ENCODE measurements around the gene TNFAIP8. TPM values are rescaled to one million over a fixed set of nuclear protein-coding genes. Genes with fewer than 3 reads are reported as not detected.
"Not testable (repeated sequence)": the region's sequence is repeated elsewhere in the genome, so short reads cannot be mapped to it uniquely, and the experiment has no call there.

TNFAIP8 gene
- total RNA-seq, 2 experiments from 2014 or later, result 141 to 142 TPM

DNA sequence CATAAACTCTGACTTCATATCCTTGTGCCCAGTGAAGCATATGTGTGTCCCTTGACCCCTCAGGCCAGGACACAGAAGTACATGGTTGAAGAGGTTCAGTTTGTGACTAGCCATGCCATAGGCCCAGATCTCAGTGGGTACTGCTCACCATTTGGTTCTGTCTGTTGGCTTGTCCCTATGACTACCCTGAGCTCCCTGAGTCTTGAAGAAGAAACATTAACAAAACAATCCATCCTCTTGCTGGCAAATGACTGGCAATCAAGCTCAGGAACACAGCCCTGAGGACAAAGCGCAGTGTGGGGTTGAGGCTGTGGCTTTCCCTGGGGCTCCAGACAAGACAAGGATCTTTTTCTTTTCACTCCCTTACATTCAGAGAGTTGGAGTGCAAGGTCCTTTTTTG is 46.3 kb downstream of the TNFAIP8 start:
- CTCF ChIA-PET, result interaction anchor here (1.1 to 7.1 kb wide), 5 partner anchors 9 to 414 kb away, joined by 3 to 62 read pairs (median 4); partner anchors contain the start of gene DTWD2
- no peak overlapping the region for H3K4me3 Mint-ChIP-seq
- DNase-seq, result no peak
- peaks cover 67% of the 10 kb centered on the region for H3K4me1 Mint-ChIP-seq (ENCODE audit: low read depth)
- no peaks in the 10 kb centered on the region for H3K27me3 Mint-ChIP-seq (ENCODE audit: low read depth)
- intact Hi-C loops (cut with micrococcal nuclease), result no loop called here
- no peaks in the 10 kb centered on the region for H3K9me3 Mint-ChIP-seq
- peak overlapping the region; percentile 11 for H3K27ac Mint-ChIP-seq
- peaks cover 8% of the 10 kb centered on the region for H3K36me3 Mint-ChIP-seq (ENCODE audit: low read depth)

DNA sequence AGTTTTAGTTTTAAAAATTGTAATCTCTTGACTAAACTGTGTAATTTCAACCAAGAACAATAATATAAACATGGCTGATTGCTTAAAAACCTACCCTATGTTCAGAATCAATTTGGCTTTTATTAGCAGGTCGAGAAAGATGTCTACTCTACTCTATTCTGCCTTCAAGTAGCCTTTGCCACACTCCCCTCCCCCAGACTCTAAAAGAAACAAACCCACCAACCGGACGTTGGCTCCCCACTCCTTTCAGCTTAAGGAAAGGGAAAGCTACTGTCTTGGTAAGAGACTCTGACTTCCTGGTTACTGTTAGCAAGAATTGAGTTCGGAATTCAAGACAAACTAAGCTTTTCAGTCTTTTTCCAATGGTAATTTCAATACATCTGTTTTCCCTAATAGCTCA is 46.7 kb downstream of the TNFAIP8 start:
- H3K4me1 Mint-ChIP-seq (ENCODE audit: low read depth), result peaks cover 62% of the 10 kb centered on the region
- no peaks in the 10 kb centered on the region for H3K27me3 Mint-ChIP-seq (ENCODE audit: low read depth)
- no peak for DNase-seq
- peaks cover 6% of the 10 kb centered on the region for H3K36me3 Mint-ChIP-seq (ENCODE audit: low read depth)
- no peak overlapping the region for H3K27ac Mint-ChIP-seq
- CTCF ChIA-PET, result interaction anchor here (1.2 to 7.1 kb wide), 3 partner anchors 9 to 415 kb away, joined by 4 to 62 read pairs (median 6); partner anchors contain the start of gene DTWD2
- no peaks in the 10 kb centered on the region for H3K9me3 Mint-ChIP-seq
- intact Hi-C loops (cut with micrococcal nuclease), result no loop called here
- no peak overlapping the region for H3K4me3 Mint-ChIP-seq

DNA sequence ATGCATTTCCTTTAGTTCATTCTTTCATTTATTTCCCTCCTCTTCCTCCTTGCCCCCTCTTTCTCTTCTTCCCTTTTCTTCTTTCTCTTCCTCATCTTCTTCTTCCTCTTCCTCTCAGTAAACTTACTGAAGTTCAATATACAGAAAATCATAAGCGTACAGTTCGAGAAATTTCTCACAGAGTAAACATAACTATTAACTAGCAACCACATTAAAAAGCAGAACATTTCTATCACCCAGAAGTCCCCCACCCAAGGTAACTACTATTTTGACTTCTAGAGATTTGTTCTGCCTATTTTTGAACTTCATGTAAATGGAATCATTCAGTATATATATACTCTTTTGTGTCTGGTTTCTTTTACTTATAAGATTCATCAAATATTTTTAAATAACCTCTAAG is 48.2 kb downstream of the TNFAIP8 start:
- peaks cover 49% of the 10 kb centered on the region for H3K4me1 Mint-ChIP-seq (ENCODE audit: low read depth)
- intact Hi-C loops (cut with micrococcal nuclease), result no loop called here
- no peaks in the 10 kb centered on the region for H3K9me3 Mint-ChIP-seq
- peaks cover 1% of the 10 kb centered on the region for H3K36me3 Mint-ChIP-seq (ENCODE audit: low read depth)
- no peak for DNase-seq
- CTCF ChIA-PET, result no interaction called here
- H3K27me3 Mint-ChIP-seq (ENCODE audit: low read depth), result no peaks in the 10 kb centered on the region
- no peak overlapping the region for H3K27ac Mint-ChIP-seq
- no peak overlapping the region for H3K4me3 Mint-ChIP-seq

DNA sequence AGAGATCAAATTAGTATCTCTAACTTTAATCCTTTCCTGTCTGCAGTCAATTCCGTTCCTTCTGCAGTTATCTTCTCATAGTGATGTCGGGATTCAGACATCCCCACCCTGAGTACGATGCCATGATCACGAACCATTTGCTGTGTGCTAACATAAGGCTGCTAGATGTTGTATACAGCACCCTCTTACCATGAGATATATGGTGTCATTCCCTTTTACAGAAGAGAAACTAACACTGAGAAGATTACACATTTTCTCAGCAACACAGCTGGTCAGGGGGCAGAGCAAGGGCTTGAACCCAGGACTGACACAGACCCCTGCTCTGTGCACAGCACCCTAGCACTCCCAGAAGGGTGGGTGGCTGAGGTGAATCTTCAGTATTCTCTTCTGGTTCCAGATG is 49.6 kb downstream of the TNFAIP8 start:
- H3K4me3 Mint-ChIP-seq, result no peak overlapping the region
- CTCF ChIA-PET, result interaction anchor here (0.7 to 2.5 kb wide), 3 partner anchors 47 to 166 kb away, joined by 3 to 6 read pairs (median 3); partner anchors contain the start of gene HSD17B4
- DNase-seq, result no peak
- no peaks in the 10 kb centered on the region for H3K36me3 Mint-ChIP-seq (ENCODE audit: low read depth)
- H3K27me3 Mint-ChIP-seq (ENCODE audit: low read depth), result no peaks in the 10 kb centered on the region
- intact Hi-C loops (cut with micrococcal nuclease), result no loop called here
- H3K4me1 Mint-ChIP-seq (ENCODE audit: low read depth), result peaks cover 49% of the 10 kb centered on the region
- H3K27ac Mint-ChIP-seq, result no peak overlapping the region
- no peaks in the 10 kb centered on the region for H3K9me3 Mint-ChIP-seq

DNA sequence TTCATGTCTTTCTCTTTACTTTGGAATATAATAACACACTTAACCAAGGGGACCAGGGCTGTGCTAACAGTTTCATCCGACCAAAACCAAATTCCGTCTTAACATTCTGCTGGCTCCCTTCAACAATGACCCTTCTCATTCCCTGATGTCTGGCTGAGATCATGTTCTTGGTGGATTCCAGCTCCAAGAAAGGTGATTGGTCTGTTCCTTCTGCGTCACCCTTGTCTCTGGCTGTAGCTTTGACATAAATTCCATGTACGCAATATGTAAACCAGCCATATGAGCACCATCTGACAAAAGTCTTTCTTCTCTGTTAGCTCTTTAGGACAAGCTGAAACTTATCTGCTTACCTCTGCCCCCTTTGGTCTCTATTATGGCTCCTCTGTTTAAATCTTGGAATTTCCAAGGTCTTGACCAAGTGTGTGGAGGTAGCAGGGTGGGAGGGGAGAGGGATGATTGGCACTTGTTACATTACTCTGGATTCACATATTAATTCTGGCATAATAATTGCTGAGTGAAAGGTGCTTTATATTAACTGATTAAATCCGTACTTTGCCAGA is 50.8 kb downstream of the TNFAIP8 start:
- no peaks in the 10 kb centered on the region for H3K9me3 Mint-ChIP-seq
- H3K36me3 Mint-ChIP-seq (ENCODE audit: low read depth), result no peaks in the 10 kb centered on the region
- no peaks in the 10 kb centered on the region for H3K27me3 Mint-ChIP-seq (ENCODE audit: low read depth)
- H3K27ac Mint-ChIP-seq, result no peak overlapping the region
- intact Hi-C loops (cut with micrococcal nuclease), result no loop called here
- H3K4me3 Mint-ChIP-seq, result no peak overlapping the region
- no peak for DNase-seq
- CTCF ChIA-PET, result interaction anchor here (1.0 to 2.5 kb wide), 2 partner anchors 91 to 139 kb away, joined by 5 to 6 read pairs; no protein-coding TSS in a partner anchor
- H3K4me1 Mint-ChIP-seq (ENCODE audit: low read depth), result peaks cover 55% of the 10 kb centered on the region

- Mint-ChIP-seq H3K4me3 (no peak overlapping the region), H3K27ac (peak overlapping the region; percentile 2), H3K27me3 (ENCODE audit: low read depth) (no peaks in the 10 kb centered on the region), H3K9me3 (no peaks in the 10 kb centered on the region), H3K36me3 (ENCODE audit: low read depth) (no peaks in the 10 kb centered on the region), H3K4me1 (ENCODE audit: low read depth) (peaks cover 45% of the 10 kb centered on the region)
- intact Hi-C loops (cut with micrococcal nuclease), result no loop called here
- CTCF ChIA-PET, result interaction anchor here (0.5 to 6.7 kb wide), 12 partner anchors 10 to 421 kb away, joined by 3 to 83 read pairs (median 5); partner anchors contain the start of gene DTWD2
- DNase-seq, result peak; percentile 45
Measured at GRCh38 chr5:119409235-119409815, 53.5 kb downstream of the TNFAIP8 start.

DNA sequence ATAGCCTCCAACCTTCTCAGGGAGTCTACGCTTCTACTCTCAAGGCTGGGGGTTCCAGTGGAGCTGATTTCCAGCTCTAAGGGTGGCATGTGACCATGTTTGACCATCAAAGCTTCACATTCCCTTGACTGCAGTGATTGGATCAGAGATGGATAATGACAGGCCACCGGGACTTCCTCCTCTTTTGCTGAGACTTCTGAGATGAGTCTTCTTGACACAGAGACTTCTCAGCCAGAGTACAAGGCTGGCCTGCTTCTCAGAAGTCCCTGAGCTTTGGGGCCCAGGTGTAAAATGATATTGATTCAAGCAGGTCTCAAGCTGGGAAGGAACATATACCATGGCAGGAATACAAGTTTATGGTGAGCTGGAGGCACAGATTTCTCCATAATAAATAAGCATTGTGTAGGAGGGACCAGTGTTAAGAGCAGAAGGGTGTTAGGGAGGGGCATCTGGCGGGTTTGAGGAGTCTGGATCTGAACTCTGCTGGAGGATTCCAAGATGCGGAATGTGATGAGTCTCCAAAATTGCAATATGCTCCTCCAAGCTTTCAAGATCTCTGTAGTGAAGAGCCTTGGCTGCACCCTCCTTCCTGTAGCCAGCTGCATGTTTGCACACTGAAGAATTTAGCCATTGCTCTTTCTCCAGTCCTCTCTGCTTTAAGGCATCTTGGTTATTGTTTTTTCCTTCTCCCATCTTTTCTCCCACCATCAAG is 54.8 kb downstream of the TNFAIP8 start:
- H3K36me3 Mint-ChIP-seq (ENCODE audit: low read depth), result no peaks in the 10 kb centered on the region
- no peaks in the 10 kb centered on the region for H3K27me3 Mint-ChIP-seq (ENCODE audit: low read depth)
- peaks cover 40% of the 10 kb centered on the region for H3K4me1 Mint-ChIP-seq (ENCODE audit: low read depth)
- intact Hi-C loops (cut with micrococcal nuclease), result loop anchor here (1.0 to 2.0 kb wide), 4 partner anchors 13 to 380 kb away; no protein-coding TSS in a partner anchor
- H3K9me3 Mint-ChIP-seq, result no peaks in the 10 kb centered on the region
- no peak overlapping the region for H3K27ac Mint-ChIP-seq
- no peak overlapping the region for H3K4me3 Mint-ChIP-seq
- peak; percentile 53 for DNase-seq
- CTCF ChIA-PET, result interaction anchor here (0.5 to 6.7 kb wide), 29 partner anchors 11 to 422 kb away, joined by 3 to 83 read pairs (median 4); partner anchors contain the start of genes DMXL1 and DTWD2

GRCh38 chr5:119411361-119412278 is 55.8 kb downstream of the TNFAIP8 start:
- H3K4me3 Mint-ChIP-seq, result peak overlapping the region; percentile 72
- no peaks in the 10 kb centered on the region for H3K27me3 Mint-ChIP-seq (ENCODE audit: low read depth)
- intact Hi-C loops (cut with micrococcal nuclease), result loop anchor here (1.0 to 2.0 kb wide), 8 partner anchors 41 to 423 kb away; partner anchors contain the start of genes DMXL1, DTWD2 and HSD17B4
- peaks cover 36% of the 10 kb centered on the region for H3K4me1 Mint-ChIP-seq (ENCODE audit: low read depth)
- H3K36me3 Mint-ChIP-seq (ENCODE audit: low read depth), result no peaks in the 10 kb centered on the region
- H3K9me3 Mint-ChIP-seq, result no peaks in the 10 kb centered on the region
- CTCF ChIA-PET, result interaction anchor here (0.6 to 6.7 kb wide), 66 partner anchors 12 to 617 kb away, joined by 3 to 83 read pairs (median 4); partner anchors contain the start of genes DMXL1, DTWD2 and TNFAIP8
- H3K27ac Mint-ChIP-seq, result peak overlapping the region; percentile 77
- peak; percentile 77 for DNase-seq

DNA sequence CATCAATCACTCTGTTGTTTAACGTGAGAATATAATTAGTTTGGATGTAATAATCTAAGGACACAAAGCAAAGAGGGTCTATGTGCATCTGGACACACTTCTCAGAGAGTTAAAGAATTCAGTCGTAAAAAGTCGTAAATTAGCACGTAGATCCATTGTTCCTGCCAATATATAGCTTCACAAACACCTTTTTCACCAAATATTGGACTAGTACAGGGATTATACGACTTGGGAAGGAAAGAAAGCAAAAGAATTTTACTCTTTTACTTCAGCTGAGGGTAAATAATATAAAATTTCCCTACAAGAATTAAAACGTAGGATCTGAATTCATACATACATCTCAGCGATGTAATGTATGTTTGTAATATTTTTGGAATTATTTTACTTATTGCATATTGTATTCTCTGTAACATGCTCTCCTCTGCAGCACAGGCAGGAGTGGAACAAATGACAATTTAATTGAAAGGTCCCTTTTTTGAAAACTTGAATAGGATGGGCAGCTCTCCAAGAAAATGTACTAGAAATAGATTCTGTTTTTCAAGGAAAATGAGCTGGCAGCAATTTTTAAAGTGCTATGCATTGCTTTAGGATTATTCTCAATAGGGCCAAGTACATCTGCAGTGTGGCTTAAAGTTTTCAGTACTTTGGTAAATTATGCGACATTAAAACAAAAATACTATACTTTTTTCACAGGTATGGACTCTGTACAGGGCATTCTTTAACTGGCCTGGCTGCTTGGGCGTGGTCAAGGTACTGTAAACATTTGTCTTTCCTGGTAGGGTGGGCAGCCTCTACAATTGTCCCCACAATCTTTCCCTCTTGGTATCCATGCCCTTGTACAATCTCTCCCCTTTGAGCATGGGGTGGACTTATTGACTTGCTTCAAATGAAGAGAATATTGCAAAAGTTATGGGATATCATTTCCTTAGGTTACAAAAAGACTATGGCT is 56.7 kb downstream of the TNFAIP8 start:
- Mint-ChIP-seq H3K4me3 (peak overlapping the region; percentile 72), H3K27me3 (ENCODE audit: low read depth) (no peaks in the 10 kb centered on the region), H3K9me3 (no peaks in the 10 kb centered on the region), H3K4me1 (ENCODE audit: low read depth) (peaks cover 38% of the 10 kb centered on the region), H3K27ac (no peak overlapping the region), H3K36me3 (ENCODE audit: low read depth) (no peaks in the 10 kb centered on the region)
- no peak for DNase-seq
- intact Hi-C loops (cut with micrococcal nuclease), result loop anchor here (1.0 to 2.0 kb wide), 7 partner anchors 40 to 424 kb away; partner anchors contain the start of genes DMXL1, DTWD2 and HSD17B4
- CTCF ChIA-PET, result interaction anchor here (0.6 to 6.7 kb wide), 56 partner anchors 11 to 618 kb away, joined by 3 to 83 read pairs (median 5); partner anchors contain the start of genes DTWD2 and TNFAIP8

GRCh38 chr5:119414124-119414734 is 58.4 kb downstream of the TNFAIP8 start:
- H3K9me3 Mint-ChIP-seq; H3K27me3 Mint-ChIP-seq (ENCODE audit: low read depth); DNase-seq; H3K27ac Mint-ChIP-seq; H3K36me3 Mint-ChIP-seq (ENCODE audit: low read depth); H3K4me3 Mint-ChIP-seq; intact Hi-C loops (cut with micrococcal nuclease): not testable (repeated sequence)
- CTCF ChIA-PET, result interaction anchor here (3.1 to 6.7 kb wide), 3 partner anchors 9 to 101 kb away, joined by 20 to 71 read pairs (median 25); no protein-coding TSS in a partner anchor
- H3K4me1 Mint-ChIP-seq (ENCODE audit: low read depth), result peaks cover 46% of the 10 kb centered on the region
